Stomach smooth muscle (tissue), 2 donors: ENCODE measurements around the gene HOXD11.
A peak's percentile ranks its signal among the peaks of the same experiment; 100 is the strongest.

Experiments used
- H3K27ac ChIP-seq: one replicate; pipeline ENCODE4 v1.7.0; 2013; ENCODE audit warnings: mild to moderate bottlenecking, low read length, inconsistent platforms
- H3K27me3 ChIP-seq, 2 donors: one replicate each; pipeline ENCODE4 v1.7.0; 2013; ENCODE audit warnings: low read length in 2 of 2; ENCODE audit not compliant: insufficient read depth in 2 of 2, control insufficient read depth in 1 of 2
- H3K36me3 ChIP-seq, 2 donors: one replicate each; pipeline ENCODE4 v1.7.0; 2013; ENCODE audit warnings: low read length in 2 of 2; ENCODE audit not compliant: control insufficient read depth in 2 of 2, insufficient read depth in 2 of 2
- H3K4me1 ChIP-seq: one replicate; pipeline ENCODE4 v1.7.0; 2013; ENCODE audit warnings: low read length; ENCODE audit not compliant: control insufficient read depth, insufficient read depth
- H3K4me3 ChIP-seq, 2 donors: one replicate each; pipeline ENCODE4 v1.7.0; 2013; ENCODE audit warnings: low read length in 2 of 2
- H3K9ac ChIP-seq, 2 donors: one replicate each; pipeline ENCODE4 v1.7.0; 2013; ENCODE audit warnings: low read length in 2 of 2, mild to moderate bottlenecking in 1 of 2
- H3K9me3 ChIP-seq, 2 donors: one replicate each; pipeline ENCODE4 v1.7.0; 2013; ENCODE audit warnings: low read length in 2 of 2; ENCODE audit not compliant: control insufficient read depth in 2 of 2
- donor health status: healthy.
- donor health status: Pancreatic carcinoma.

Gene HOXD11

DNA sequence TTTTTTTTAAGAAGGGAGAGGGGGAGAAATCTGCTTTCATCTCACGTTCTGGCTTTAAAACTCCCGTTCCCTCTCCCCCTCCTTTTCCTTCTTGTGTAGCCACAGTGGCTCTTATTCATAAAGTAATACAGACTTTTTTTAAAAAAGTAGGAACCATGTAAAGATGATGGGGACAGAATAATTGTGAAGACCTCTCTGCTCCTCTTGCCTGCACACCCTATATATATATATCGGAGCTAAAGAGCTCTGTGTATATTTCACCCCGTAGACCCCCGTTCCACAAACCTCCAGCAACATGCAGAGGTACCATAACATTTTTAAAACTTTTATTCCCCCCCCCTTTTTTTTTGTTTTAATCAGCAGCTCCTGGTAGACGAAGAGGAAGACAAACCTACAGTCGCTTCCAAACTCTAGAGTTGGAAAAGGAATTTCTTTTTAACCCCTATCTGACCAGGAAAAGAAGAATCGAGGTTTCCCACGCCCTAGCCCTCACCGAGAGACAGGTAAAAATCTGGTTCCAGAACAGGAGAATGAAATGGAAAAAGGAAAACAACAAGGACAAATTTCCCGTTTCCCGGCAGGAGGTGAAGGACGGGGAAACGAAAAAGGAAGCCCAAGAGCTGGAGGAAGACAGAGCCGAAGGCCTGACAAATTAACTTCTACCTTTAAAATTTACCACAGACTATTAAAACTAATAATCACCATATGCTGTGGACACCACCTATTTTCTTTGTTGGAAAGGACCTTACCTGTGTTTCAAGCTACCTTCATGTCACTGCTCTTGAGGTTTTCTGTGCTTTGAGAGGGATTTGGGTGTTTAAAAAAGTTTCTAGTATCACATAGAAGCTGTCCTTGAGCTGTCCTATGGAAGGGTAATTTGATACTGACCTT is 24.1 kb downstream of the HOXD11 start:
- H3K27me3 ChIP-seq: peaks cover 71 to 91% of the 10 kb centered on the region in 2 donors
- H3K9ac ChIP-seq: no peak overlapping the region
- H3K9me3 ChIP-seq: peaks cover 0 to 3% of the 10 kb centered on the region in 2 donors
- no peak overlapping the region for H3K27ac ChIP-seq
- peaks cover 25% of the 10 kb centered on the region for H3K4me1 ChIP-seq
- no peaks in the 10 kb centered on the region for H3K36me3 ChIP-seq
- peak overlapping the region in 1 of 2 donors; percentile 59 for H3K4me3 ChIP-seq

DNA sequence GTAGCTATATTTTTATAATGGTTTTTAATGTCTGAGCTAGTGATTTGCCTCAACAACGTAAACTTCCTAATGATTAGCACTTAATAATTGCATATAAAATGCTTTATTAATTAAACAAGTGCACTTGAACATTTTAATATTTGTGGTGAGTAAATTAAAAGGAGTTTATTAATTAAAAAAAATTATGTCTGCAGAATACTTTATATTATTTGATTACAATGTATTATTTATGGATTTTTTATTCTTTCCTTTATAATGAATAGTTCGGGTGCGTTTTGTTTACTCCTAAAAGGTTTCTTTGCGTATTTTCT is 24.7 kb downstream of the HOXD11 start:
- Histone ChIP-seq H3K4me3 (no peak overlapping the region), H3K27ac (no peak overlapping the region), H3K9ac (no peak overlapping the region), H3K9me3 (peaks cover 0 to 3% of the 10 kb centered on the region in 2 donors), H3K36me3 (no peaks in the 10 kb centered on the region), H3K27me3 (peaks cover 71 to 93% of the 10 kb centered on the region in 2 donors), H3K4me1 (peaks cover 29% of the 10 kb centered on the region)

DNA sequence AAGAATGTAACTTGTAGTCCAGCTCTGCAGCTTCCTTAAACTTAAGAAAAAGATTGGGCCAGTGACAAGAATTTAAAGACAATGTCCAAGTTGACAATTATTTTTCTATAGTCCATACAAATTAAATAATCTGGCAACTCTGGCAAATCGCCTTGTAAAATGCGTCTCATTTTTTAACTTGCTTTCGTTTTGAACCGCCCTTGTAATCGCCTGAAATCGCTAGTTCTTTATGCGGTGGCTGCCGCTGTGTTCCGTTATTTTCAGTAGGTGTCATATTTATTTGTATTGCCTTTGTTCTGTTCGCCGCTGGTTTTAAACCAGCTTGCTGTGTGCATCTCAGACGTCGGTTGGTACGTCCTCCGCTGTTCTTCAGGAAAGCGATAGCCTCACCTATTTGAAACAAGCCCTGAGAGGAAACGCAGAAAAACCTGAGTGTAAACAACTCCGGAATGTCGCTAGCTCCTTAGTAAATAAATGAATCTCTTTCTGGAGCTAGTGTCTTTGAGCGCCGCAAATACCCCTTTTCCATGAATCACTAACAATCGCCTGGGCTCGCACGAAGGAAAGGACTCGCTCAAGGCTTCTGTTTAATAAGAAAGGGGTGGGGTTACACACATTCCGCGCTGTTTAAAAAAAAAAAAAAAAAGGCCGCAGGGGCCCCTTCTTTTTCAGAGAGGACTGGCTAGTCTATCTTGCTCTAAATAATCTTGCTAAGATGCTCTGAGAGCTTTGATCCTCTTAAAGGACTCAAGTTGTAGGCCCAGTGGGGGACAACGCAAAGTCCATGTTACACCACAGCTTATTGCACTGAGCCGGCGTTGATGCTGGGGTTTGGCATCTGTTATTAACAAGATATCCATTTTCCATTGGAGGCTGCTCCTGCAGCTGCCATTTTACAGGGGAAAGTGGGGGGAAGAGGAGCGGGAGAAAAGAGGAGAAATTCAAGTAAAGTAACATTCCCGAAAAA is 25.4 kb downstream of the HOXD11 start:
- Histone ChIP-seq H3K27ac (no peak overlapping the region), H3K4me1 (peaks cover 31% of the 10 kb centered on the region), H3K36me3 (no peaks in the 10 kb centered on the region), H3K4me3 (no peak overlapping the region), H3K9ac (no peak overlapping the region), H3K27me3 (peaks cover 74 to 94% of the 10 kb centered on the region in 2 donors), H3K9me3 (peaks cover 0 to 3% of the 10 kb centered on the region in 2 donors)

DNA sequence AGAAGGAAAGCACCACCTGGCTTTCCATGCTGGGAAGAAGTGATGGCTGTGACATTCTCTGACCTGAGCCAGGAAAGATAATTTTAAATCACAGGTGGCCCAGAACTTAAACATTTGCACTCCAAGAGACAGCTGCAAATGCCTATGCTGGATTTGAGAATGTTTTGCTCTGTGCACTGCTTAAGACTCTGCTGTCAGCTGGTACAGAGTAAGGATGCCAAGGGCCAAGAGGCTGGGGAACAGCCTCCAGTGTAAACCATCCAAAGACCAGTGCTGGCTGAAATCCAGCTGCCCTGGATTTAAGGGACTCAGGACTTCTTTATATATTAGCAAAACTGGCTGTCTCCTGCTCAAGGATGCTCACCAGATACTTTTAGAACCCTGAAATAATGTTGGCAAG is 26.3 kb downstream of the HOXD11 start:
- peaks cover 0 to 3% of the 10 kb centered on the region in 2 donors for H3K9me3 ChIP-seq
- no peak overlapping the region for H3K9ac ChIP-seq
- no peaks in the 10 kb centered on the region for H3K36me3 ChIP-seq
- H3K4me1 ChIP-seq: peaks cover 31% of the 10 kb centered on the region
- H3K27me3 ChIP-seq: peaks cover 75 to 94% of the 10 kb centered on the region in 2 donors
- H3K27ac ChIP-seq: no peak overlapping the region
- no peak overlapping the region for H3K4me3 ChIP-seq

DNA sequence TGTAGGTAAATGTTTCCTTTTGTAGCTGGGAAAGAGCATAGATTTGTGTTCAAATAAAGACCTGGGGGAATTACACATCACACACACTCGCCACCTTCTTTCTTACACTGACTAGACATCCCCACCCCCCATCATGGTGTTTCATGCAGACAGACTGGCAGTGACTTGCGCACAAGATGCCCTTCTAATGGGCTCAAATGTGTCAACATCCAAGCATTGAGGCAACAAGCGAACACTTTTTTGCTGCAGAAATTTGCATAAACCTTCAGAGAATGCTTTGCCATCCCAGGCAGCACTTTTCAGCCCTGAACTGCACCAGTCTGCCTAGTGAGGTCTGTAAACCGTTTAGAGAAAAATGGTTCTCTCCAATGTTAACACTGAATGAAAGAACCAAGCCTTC is 27.0 kb downstream of the HOXD11 start:
- Histone ChIP-seq H3K27ac (no peak overlapping the region), H3K9ac (no peak overlapping the region), H3K36me3 (no peaks in the 10 kb centered on the region), H3K4me3 (no peak overlapping the region), H3K9me3 (peaks cover 0 to 3% of the 10 kb centered on the region in 2 donors), H3K27me3 (peaks cover 75 to 94% of the 10 kb centered on the region in 2 donors), H3K4me1 (peaks cover 29% of the 10 kb centered on the region)

DNA sequence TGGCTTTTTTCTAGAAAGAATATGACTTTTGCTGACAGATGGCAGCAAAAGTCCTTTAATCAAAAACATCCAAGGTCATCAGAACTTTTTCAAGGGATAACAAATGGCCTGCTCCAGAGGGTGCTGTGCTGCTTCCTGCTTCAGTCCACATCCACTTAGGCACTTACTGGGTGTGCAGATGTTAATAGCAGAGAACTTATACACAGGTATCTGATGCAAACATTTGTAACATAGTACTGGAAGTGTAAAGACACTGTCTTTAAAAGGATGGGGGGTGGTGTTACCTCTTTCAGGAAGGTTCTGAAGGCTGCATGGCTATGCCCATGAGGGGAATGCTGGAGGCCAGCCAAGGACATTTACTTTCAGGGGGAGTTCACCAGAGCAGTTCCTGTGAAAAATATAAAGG is 28.0 kb downstream of the HOXD11 start:
- no peak overlapping the region for H3K27ac ChIP-seq
- H3K27me3 ChIP-seq: peaks cover 79 to 95% of the 10 kb centered on the region in 2 donors
- H3K9ac ChIP-seq: no peak overlapping the region

DNA sequence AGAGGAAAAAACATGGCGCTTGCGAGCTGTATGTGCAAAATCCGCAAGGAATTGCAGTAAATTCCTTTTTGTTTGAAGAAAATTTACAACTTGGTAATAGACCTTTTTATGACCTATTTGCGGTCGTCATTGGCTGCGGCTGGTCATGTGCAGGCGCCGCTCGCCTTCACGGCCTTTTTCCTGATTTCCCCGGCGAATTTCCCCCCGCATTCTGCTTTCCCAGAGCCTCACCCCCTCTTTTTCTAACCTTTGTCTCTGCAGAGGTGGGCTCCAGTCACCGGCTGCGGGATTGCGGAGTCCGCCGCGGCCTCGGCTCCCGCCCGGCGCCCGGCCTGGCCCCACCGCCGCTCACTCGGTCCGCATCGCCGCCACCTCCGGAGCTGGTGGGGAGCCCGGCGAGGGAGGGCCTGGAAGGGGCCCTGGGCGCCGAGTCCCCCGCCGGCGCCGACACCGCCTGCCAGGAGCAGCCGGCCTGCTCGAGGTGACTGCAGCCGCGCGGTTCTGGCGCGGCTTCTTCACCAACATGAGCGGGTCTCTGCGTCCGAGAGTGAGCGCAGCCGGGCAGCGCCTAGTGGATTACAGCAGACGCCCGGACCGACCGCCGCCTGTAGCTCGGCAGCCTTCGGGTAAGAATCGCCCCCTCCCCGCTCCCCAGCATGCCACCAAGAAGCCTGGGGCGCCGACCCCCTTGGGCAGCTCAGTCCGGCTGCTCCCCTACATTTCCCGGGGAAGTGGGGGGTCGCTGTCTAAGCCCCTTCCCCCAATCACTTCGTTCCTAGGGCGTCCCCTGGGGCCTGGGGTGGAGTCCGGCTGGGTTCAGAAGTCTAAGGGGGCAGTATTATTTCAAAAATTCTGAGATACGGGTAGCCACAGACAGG is 29.5 kb downstream of the HOXD11 start:
- Histone ChIP-seq H3K27ac (no peak overlapping the region), H3K9ac (peak overlapping the region in 1 of 2 donors; percentile 5), H3K4me3 (peak overlapping the region; percentile 26 to 64), H3K4me1 (peaks cover 24% of the 10 kb centered on the region), H3K9me3 (peaks cover 0 to under 1% of the 10 kb centered on the region in 2 donors), H3K36me3 (no peaks in the 10 kb centered on the region), H3K27me3 (peaks cover 80 to 92% of the 10 kb centered on the region in 2 donors)

More for the DNA sequence above, 28.0 kb downstream of the HOXD11 start:
- Histone ChIP-seq H3K4me1 (peaks cover 28% of the 10 kb centered on the region), H3K4me3 (no peak overlapping the region), H3K9me3 (peaks cover 0 to 3% of the 10 kb centered on the region in 2 donors), H3K36me3 (no peaks in the 10 kb centered on the region)

DNA sequence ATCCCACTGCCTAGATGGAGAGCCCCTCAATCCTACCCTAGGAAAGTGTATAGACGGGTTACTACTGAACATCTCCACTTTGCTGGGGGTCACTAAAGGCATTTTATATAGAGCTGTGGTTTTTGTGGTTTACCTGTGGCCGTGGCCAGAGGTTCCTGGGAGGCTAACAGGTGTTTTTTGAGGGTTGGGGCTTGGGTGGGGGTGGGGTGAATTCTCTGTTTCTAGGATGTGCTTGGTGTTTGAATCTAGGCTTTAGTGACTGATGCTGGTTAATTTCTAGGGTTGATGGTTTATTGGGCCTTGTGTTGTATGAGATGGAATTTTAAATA is 30.1 kb downstream of the HOXD11 start:
- Histone ChIP-seq H3K27ac (no peak overlapping the region), H3K9ac (no peak overlapping the region), H3K36me3 (no peaks in the 10 kb centered on the region), H3K4me1 (peaks cover 24% of the 10 kb centered on the region), H3K9me3 (no peaks in the 10 kb centered on the region), H3K4me3 (peak overlapping the region in 1 of 2 donors; percentile 64), H3K27me3 (peaks cover 80 to 90% of the 10 kb centered on the region in 2 donors)

DNA sequence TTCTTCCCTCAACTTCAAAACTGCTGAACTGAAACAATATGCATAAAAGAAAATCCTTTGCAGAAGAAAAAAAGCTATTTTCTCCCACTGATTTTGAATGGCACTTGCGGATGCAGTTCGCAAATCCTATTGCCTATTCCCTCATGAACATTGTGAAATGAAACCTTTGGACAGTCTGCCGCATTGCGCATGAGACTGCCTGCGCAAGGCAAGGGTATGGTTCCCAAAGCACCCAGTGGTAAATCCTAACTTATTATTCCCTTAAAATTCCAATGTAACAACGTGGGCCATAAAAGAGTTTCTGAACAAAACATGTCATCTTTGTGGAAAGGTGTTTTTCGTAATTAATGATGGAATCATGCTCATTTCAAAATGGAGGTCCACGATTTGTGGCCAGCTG is 30.8 kb downstream of the HOXD11 start:
- Histone ChIP-seq H3K27me3 (peaks cover 75 to 84% of the 10 kb centered on the region in 2 donors), H3K27ac (no peak overlapping the region), H3K4me3 (no peak overlapping the region), H3K36me3 (no peaks in the 10 kb centered on the region), H3K9me3 (no peaks in the 10 kb centered on the region), H3K4me1 (peaks cover 24% of the 10 kb centered on the region), H3K9ac (no peak overlapping the region)

DNA sequence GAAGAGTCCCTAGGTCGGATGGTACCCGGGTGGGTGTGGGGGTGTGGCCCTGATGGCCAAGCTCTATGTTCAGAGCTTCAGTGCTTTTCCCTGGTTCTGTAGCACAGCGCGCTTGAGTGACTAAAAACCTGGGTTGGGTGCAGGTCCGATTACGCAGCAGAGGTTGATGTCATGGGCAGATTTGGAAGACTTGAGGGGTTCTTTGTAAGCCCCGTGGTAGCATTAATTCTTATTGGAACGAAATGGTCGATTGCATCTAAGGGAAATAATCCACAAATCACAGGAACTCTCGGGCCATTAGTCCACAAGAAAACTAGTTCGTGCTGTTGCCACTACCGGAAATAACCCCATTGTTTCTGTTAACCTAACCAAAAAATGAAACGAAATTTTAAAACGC is 31.4 kb downstream of the HOXD11 start:
- Histone ChIP-seq H3K36me3 (no peaks in the 10 kb centered on the region), H3K4me3 (peak overlapping the region in 1 of 2 donors; percentile 22), H3K4me1 (peaks cover 21% of the 10 kb centered on the region), H3K9me3 (no peaks in the 10 kb centered on the region), H3K27me3 (peaks cover 74 to 83% of the 10 kb centered on the region in 2 donors), H3K9ac (no peak overlapping the region), H3K27ac (no peak overlapping the region)
